NCI-H2171 treated with DMSO at 0.1 percent for 48 hours (cell line): Measurements from ENCODE around the gene SEMA4B.

ENCODE experiments used
- DNase-seq: peaks from one replicate; lab custom pipeline; 2025; lab: John Stamatoyannopoulos, UW

SEMA4B gene

DNA sequence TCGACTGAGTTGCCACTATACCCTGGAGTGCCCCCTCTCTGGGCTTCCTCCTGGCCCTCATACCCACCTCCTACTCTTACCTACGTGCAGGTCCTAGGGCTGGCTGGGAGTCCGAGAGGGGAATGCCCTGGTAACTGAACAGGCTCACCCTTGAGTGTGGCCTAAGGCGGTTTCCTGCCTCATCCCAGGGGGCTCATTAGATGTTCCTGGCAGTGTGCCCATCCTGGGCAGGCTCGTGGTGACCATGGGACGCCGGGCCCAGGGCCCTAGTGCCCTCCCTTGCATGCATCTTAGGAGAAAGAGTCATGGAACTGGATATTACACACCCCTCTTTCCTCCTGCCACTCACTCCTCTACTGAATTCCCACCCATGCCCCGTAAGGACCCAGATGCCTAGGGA lies 2.8 kb downstream of the SEMA4B start:
- no peak for DNase-seq

- DNase-seq, result no peak
These were observed 4.1 kb downstream of the SEMA4B start for GRCh38 chr15:90205050-90205848.

DNA sequence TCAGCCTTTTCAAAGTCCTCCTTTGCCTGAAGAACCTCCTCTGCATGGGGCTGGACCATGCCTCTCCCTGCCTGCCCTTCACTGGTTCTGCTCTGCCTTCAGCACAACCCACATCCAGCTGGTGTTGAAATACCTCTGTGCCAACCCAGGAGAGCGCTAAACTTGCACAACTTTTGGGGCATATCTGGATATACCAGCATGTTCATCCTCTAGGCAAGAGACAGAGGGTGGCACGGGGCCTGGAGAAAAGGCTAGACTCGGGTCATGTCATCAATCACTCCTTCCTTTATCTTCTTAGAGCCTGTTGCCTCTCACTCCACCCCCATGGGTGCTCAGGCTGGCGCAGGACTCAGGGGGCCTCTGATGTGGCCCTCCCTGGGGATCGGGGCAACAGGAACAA lies 4.8 kb downstream of the SEMA4B start:
- no peak for DNase-seq

GRCh38 chr15:90207252-90207651 lies 6.1 kb downstream of the SEMA4B start:
- DNase-seq, result no peak

- no peak for DNase-seq
These were observed 7.2 kb downstream of the SEMA4B start for GRCh38 chr15:90208356-90208755.

GRCh38 chr15:90209591-90209990 lies 8.5 kb downstream of the SEMA4B start:
- no peak for DNase-seq

- no peak for DNase-seq
These were observed 9.5 kb downstream of the SEMA4B start for GRCh38 chr15:90210593-90210992.

DNA sequence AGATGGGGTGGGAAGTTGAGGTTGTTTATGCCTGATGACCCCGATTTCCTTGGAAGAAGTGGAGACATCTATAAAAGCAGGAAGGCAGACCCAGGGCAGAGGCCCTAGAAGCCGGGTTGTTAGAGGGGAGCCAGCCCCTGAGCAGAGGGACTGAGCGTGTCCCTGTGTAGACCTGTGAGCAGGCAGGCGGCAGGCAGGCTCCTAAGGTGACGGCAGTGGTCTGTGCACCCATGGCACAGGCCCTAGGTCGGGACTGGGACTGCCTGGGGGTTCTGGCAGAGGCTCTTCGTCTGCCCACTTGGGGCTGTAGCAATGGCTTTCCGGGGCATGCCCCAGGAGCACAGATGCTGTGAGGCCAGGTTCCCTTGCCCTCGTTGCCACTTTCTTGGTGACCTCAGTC lies 9.9 kb downstream of the SEMA4B start:
- DNase-seq, result no peak

GRCh38 chr15:90211440-90212143 lies 10.5 kb downstream of the SEMA4B start:
- no peak for DNase-seq

- no peak for DNase-seq
These were observed 11.3 kb downstream of the SEMA4B start for GRCh38 chr15:90212221-90213098.

- peak; percentile 21 for DNase-seq
These were observed 12.1 kb downstream of the SEMA4B start for GRCh38 chr15:90213122-90213817.

DNA sequence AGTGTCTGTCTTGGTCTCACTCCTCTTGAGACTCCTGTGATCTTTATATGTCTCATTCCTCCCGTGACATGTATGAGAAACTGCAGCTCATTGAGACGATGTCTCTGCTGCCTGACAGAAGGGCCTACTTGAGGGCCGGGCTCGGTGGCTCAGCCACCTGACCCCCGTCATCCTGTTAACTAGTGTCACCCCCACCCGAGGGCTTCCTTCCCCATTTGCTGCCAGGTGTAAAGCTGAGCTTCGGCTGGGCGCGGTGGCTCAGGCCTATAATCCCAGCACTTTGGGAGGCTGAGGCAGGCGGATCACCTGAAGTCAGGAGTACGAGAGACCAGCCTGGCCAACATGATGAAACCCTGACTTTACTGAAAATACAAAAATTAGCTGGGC lies 12.7 kb downstream of the SEMA4B start:
- DNase-seq, result no peak

GRCh38 chr15:90214553-90215196 lies 13.5 kb downstream of the SEMA4B start:
- no peak for DNase-seq

DNA sequence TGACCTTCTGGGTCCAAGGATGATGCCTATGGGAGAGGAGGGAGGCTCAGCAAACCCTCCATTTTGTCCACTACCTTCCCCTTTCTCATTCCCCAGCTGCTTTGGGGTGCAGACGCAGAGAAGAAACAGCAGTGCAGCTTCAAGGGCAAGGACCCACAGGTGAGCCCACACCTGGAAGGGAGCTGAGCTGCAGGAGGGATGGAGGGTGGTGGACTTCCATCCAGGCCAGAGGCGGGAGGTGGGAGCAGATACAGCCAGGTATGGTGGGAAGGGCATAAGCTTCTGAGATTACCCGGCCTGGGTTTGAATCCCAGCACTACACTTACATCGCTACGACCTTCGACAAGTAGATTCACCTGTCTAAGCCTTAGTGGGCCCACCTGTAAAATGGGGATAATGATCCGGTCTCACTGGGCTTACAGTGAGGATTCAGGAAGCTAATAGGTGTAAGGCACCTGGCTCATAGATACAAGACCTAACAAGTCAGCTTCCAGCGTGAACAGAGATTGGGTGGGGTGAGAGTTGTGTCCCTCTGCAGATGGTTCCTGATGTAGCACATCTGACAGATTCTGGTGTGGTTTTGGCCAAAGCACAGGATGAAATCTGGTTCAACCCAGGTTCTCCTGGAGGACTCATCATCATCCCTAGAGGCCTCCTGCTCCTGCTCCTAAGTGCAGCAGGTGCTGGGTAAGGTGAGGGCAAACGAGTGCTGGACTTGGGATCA lies 16.7 kb downstream of the SEMA4B start:
- no peak for DNase-seq

DNA sequence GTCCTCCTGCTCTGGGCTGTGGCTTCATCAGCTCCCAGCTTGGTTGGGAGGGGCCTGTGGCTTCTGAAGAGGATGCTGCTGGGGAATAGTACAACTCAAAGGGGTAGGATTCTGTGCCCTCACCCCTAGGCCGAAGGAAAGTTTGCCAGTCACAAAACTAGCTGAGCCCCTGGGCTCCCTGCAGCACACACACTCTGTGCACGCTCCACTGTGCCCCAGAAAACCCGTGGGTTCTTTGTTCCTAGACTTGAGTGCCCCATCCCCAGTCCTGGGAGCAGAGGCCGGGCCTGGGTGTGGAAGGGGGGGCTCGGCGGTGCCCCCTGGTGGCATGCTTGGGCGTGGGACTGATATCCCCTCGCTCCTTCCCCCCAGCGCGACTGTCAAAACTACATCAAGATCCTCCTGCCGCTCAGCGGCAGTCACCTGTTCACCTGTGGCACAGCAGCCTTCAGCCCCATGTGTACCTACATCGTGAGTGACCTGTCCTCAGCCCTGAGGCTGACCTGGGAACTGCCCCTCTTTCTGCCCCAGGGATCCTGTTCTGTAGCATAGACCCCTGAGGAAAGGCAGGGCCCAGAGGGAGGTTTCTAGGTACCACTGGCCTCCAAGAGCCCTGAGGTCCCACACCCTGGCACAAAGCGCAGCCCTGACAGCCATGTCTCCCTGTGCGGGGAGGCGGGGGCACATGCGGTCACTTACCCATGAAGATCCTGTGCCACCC lies 18.5 kb downstream of the SEMA4B start:
- no peak for DNase-seq

DNA sequence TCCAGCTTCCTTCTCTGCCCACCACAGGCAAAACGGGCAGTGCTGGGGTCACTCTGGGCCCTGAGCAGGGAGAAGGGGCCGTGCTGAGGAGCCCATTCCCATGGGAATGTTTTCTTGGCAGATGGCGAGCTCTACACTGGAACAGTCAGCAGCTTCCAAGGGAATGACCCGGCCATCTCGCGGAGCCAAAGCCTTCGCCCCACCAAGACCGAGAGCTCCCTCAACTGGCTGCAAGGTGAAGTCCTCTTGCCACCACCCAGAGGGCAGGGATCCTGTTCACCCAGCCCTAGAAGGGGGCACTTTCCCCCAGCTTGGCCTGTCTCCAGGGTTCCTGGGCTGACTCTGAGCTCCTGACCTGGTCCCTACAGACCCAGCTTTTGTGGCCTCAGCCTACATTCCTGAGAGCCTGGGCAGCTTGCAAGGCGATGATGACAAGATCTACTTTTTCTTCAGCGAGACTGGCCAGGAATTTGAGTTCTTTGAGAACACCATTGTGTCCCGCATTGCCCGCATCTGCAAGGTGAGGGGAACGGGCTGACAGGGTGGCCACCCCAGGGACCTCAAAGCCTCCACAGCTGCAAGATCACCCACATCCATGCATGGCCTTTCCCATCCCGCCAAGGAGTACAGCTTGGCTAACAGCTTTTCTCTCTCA lies 20.2 kb downstream of the SEMA4B start:
- peak; percentile 60 for DNase-seq

GRCh38 chr15:90222547-90222946 lies 21.4 kb downstream of the SEMA4B start:
- DNase-seq, result no peak

DNA sequence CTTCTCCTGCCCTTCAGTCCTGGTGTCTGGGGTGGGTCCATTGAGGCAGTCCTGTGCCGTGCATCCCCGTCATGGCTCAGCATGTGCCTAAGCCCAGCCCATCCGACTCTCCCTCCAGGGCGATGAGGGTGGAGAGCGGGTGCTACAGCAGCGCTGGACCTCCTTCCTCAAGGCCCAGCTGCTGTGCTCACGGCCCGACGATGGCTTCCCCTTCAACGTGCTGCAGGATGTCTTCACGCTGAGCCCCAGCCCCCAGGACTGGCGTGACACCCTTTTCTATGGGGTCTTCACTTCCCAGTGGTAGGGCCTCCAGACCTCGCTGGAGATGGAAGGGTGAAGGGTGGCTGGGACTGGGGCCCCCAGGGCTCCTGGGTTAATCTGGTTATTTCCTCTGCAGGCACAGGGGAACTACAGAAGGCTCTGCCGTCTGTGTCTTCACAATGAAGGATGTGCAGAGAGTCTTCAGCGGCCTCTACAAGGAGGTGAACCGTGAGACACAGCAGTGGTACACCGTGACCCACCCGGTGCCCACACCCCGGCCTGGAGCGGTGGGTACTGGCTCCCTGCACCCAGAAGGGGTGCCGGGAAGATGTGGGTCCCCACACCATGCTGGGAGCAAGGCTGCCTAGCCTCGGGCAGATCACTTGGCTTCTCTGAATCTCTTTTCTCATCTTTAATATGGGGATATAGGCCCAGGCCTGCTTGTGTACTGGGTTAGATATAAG lies 22.5 kb downstream of the SEMA4B start:
- DNase-seq, result no peak

GRCh38 chr15:90225047-90225446 lies 23.9 kb downstream of the SEMA4B start:
- no peak for DNase-seq
